Right lobe of liver (tissue), 5 donors: ENCODE data around the gene GPER1. TPM values are rescaled to one million over a fixed set of nuclear protein-coding genes. Genes with fewer than 3 reads are reported as not detected.

Experiments
- total RNA-seq, 6 experiments: library from RNA; depleted of rRNA in 2 of 6; stranded (reverse); fragments of >200 nt in 2 of 6; fragmentation: NEBNext Ultra II Directional in 3 of 6; extraction: Animal tissue kit (Norgen Biotek cat#: 25700) in 3 of 6; gene quantifications; one replicate each; pipeline versions ENCODE4 v1.1.0 to v1.2.4, GENCODE V29; 2016 to 2023
- donor health status: DM: no; HTN: no; CAD: no.
- donor health status: DM: no; HTN: no; CAD: no.
- donor health status: DM: no; HTN: yes; CAD: no.
- donor health status: DM: no; HTN: yes; CAD: no.

Gene GPER1
- total RNA-seq, 6 experiments from 2014 or later = 7.0 to 26.4 (median 11.9) TPM

Other genes with a start within 250 kb of the GPER1 start
- gene GET4, start 211.6 kb upstream of the GPER1 start, total RNA-seq = 10 to 100 TPM; 15.6 to 38.3 (median 28.3) TPM
- gene ADAP1, start 133.4 kb upstream of the GPER1 start, total RNA-seq = 1 to 10 TPM; 1.4 to 4.2 (median 2.7) TPM
- 1 to 10 TPM; 3.2 to 6.5 (median 4.0) TPM for gene COX19, start 112.6 kb upstream of the GPER1 start, total RNA-seq
- gene CYP2W1, start 104.9 kb upstream of the GPER1 start, total RNA-seq = not detected
- gene GPR146, start 43.6 kb upstream of the GPER1 start, total RNA-seq = 10 to 100 TPM; 13.3 to 45.3 (median 22.8) TPM
- gene ZFAND2A, start 72.1 kb downstream of the GPER1 start, total RNA-seq = 10 to 100 TPM; 24.3 to 43.1 (median 31.8) TPM
- not detected for gene UNCX, start 144.8 kb downstream of the GPER1 start, total RNA-seq